Measurements from ENCODE around the gene WDR59.
A peak's percentile ranks its signal among the peaks of the same experiment; 100 is the strongest.

The WDR59 gene

DNA sequence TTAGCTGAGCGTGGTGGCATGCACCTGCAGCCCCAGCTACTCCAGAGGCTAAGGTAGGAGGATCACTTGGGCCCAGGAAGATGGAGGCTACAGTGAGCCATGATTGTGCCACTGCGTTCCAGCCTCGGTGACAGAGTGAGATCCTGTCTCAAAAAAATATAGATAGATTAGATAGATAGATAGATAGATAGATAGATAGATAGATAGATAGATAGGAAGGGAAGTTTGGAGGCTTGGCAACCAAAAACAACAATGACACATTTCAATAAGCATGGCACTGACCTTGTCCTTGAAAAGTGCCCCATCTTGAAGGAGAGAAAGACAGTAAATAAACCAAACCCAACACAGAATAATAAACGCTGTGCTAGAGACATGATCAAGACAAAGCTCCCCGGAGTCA, 152.7 kb downstream of the WDR59 start:
- H3K36me3 ChIP-seq (ENCODE audit: control insufficient read depth in 2 of 2, insufficient read depth in 1 of 2, low read length in 2 of 2): no peaks in the 10 kb centered on the region
- TF ChIP-seq ZBTB21 (tag by site-specific recombination; IDR thresholded peaks at IDR 0.05): no peak
- TF ChIP-seq ZFP69B (tag by site-specific recombination; IDR thresholded peaks at IDR 0.05): no peak
- TF ChIP-seq ZNF555 (tag by site-specific recombination; conservative IDR thresholded peaks at IDR 0.05): no peak
- no peak for TF ChIP-seq ZFP3 (tag by site-specific recombination; IDR thresholded peaks at IDR 0.05; ENCODE audit: low read depth)
- no peak for TF ChIP-seq ZNF214 (tag by site-specific recombination; IDR thresholded peaks at IDR 0.05; ENCODE audit: borderline replicate concordance)
- TF ChIP-seq ZBTB8A (tag by site-specific recombination; IDR thresholded peaks at IDR 0.05): no peak
- TF ChIP-seq, protein P1, sequence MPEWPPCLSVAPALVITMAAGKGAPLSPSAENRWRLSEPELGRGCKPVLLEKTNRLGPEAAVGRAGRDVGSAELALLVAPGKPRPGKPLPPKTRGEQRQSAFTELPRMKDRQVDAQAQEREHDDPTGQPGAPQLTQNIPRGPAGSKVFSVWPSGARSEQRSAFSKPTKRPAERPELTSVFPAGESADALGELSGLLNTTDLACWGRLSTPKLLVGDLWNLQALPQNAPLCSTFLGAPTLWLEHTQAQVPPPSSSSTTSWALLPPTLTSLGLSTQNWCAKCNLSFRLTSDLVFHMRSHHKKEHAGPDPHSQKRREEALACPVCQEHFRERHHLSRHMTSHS (tag by site-specific recombination; IDR thresholded peaks at IDR 0.05): no peak
- no peaks in the 10 kb centered on the region for H3K4me1 ChIP-seq (ENCODE audit: control insufficient read depth, insufficient read depth, low read length)
- H3K4me3 ChIP-seq (ENCODE audit: low read depth, low read length): no peak overlapping the region
- H3K27ac ChIP-seq (ENCODE audit: extremely low read depth, low read depth, low read length): no peak overlapping the region
- CTCF ChIA-PET: interaction anchor here (0.8 to 1.7 kb wide), 2 partner anchors 11 to 18 kb away, joined by 4 read pairs; no protein-coding TSS in a partner anchor
- POLR2A ChIA-PET: no interaction called here
- no peaks in the 10 kb centered on the region for H3K9me3 ChIP-seq (ENCODE audit: control insufficient read depth, insufficient read depth, low read depth, low read length)

- Histone ChIP-seq H3K4me1 (ENCODE audit: control insufficient read depth, insufficient read depth, low read length) (no peaks in the 10 kb centered on the region), H3K27ac (ENCODE audit: extremely low read depth, low read depth, low read length) (no peak overlapping the region), H3K36me3 (ENCODE audit: control insufficient read depth in 2 of 2, insufficient read depth in 1 of 2, low read length in 2 of 2) (no peaks in the 10 kb centered on the region), H3K4me3 (ENCODE audit: low read depth, low read length) (no peak overlapping the region), H3K9me3 (ENCODE audit: control insufficient read depth, insufficient read depth, low read depth, low read length) (no peaks in the 10 kb centered on the region)
- no peak for TF ChIP-seq ZNF670 (tag by site-specific recombination; IDR thresholded peaks at IDR 0.05; ENCODE audit: low read depth)
- ChIA-PET POLR2A (no interaction called here), CTCF (interaction anchor here (0.6 to 1.7 kb wide), 2 partner anchors 18 to 356 kb away, joined by 3 to 4 read pairs; no protein-coding TSS in a partner anchor)
These were observed 153.5 kb downstream of the WDR59 start for GRCh38 chr16:74831467-74831866.

DNA sequence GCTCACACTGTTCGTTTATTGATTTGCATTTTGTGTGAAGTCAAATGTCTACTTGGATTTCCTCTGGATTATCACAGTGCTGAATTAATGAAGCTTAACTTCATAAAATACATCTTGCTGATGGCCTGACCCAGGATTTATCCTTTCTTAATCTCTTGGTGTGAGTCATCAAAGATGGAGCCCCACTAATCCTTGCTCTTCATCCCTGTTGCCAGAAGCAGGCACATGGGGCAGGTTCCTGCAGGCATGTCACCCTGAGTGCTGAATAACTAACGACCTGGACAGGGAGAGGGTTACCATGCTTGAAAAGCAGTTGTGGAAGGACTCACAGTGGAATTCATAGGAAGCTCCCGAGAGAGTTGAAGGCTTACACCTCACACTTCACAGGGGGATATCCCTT, 154.3 kb downstream of the WDR59 start:
- no peaks in the 10 kb centered on the region for H3K9me3 ChIP-seq (ENCODE audit: control insufficient read depth, insufficient read depth, low read depth, low read length)
- ChIA-PET POLR2A (no interaction called here), CTCF (interaction anchor here (0.7 to 1.3 kb wide), 3 partner anchors 18 to 299 kb away, joined by 3 to 6 read pairs (median 5); no protein-coding TSS in a partner anchor)
- H3K27ac ChIP-seq (ENCODE audit: extremely low read depth, low read depth, low read length): no peak overlapping the region
- H3K4me3 ChIP-seq (ENCODE audit: low read depth, low read length): no peak overlapping the region
- no peaks in the 10 kb centered on the region for H3K36me3 ChIP-seq (ENCODE audit: control insufficient read depth in 2 of 2, insufficient read depth in 1 of 2, low read length in 2 of 2)
- TF ChIP-seq KLF16 (tag by site-specific recombination; IDR thresholded peaks at IDR 0.05) (no peak), ZNF624 (tag by site-specific recombination; IDR thresholded peaks at IDR 0.05) (no peak), ZNF776 (tag by site-specific recombination; IDR thresholded peaks at IDR 0.05; ENCODE audit: borderline replicate concordance) (no peak), ZNF560 (tag by site-specific recombination; IDR thresholded peaks at IDR 0.05; ENCODE audit: borderline replicate concordance) (no peak), ZBTB20 (tag by site-specific recombination; IDR thresholded peaks at IDR 0.05) (peak; percentile 12; the same call in 1 of the 2 replicates)
- no peaks in the 10 kb centered on the region for H3K4me1 ChIP-seq (ENCODE audit: control insufficient read depth, insufficient read depth, low read length)

- ChIA-PET CTCF (interaction anchor here (1.3 kb wide), 1 partner anchor 33 kb away, joined by 6 read pairs; no protein-coding TSS in a partner anchor), POLR2A (interaction anchor here (0.6 kb wide), 1 partner anchor 163 kb away, joined by 3 read pairs; the partner anchor contains the start of gene RFWD3)
- TF ChIP-seq ZNF248 (tag by site-specific recombination; IDR thresholded peaks at IDR 0.05) (no peak), ZFP37 (tag by site-specific recombination; IDR thresholded peaks at IDR 0.05) (no peak), ZNF184 (tag by site-specific recombination; IDR thresholded peaks at IDR 0.05) (no peak), ZBTB20 (tag by site-specific recombination; IDR thresholded peaks at IDR 0.05) (no peak), BCL11B (tag by site-specific recombination; IDR thresholded peaks at IDR 0.05; ENCODE audit: low read depth) (no peak), ZNF670 (tag by site-specific recombination; IDR thresholded peaks at IDR 0.05; ENCODE audit: low read depth) (no peak), SP2 (tag by site-specific recombination; IDR thresholded peaks at IDR 0.05) (no peak)
- TF ChIP-seq, protein P2, sequence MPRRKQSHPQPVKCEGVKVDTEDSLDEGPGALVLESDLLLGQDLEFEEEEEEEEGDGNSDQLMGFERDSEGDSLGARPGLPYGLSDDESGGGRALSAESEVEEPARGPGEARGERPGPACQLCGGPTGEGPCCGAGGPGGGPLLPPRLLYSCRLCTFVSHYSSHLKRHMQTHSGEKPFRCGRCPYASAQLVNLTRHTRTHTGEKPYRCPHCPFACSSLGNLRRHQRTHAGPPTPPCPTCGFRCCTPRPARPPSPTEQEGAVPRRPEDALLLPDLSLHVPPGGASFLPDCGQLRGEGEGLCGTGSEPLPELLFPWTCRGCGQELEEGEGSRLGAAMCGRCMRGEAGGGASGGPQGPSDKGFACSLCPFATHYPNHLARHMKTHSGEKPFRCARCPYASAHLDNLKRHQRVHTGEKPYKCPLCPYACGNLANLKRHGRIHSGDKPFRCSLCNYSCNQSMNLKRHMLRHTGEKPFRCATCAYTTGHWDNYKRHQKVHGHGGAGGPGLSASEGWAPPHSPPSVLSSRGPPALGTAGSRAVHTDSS (tag by site-specific recombination; IDR thresholded peaks at IDR 0.05): no peak
- Histone ChIP-seq H3K36me3 (ENCODE audit: control insufficient read depth in 2 of 2, insufficient read depth in 1 of 2, low read length in 2 of 2) (no peaks in the 10 kb centered on the region), H3K4me3 (ENCODE audit: low read depth, low read length) (no peak overlapping the region), H3K27ac (ENCODE audit: extremely low read depth, low read depth, low read length) (no peak overlapping the region), H3K4me1 (ENCODE audit: control insufficient read depth, insufficient read depth, low read length) (no peaks in the 10 kb centered on the region), H3K9me3 (ENCODE audit: control insufficient read depth, insufficient read depth, low read depth, low read length) (no peaks in the 10 kb centered on the region)
These were observed 155.3 kb downstream of the WDR59 start for GRCh38 chr16:74829637-74830036.

All from HEK293 (cell line).